ENCODE results near the gene RAB27B. TPM values are rescaled to one million over a fixed set of nuclear protein-coding genes. Genes with fewer than 3 reads are reported as not detected.

Gene RAB27B
- polyA plus RNA-seq, 6 donors from 2014 or later: 0.03 to 0.72 (median 0.36) TPM; not detected in 1

- no peaks in the 10 kb centered on the region for H3K27me3 Mint-ChIP-seq
- H3K4me1 Mint-ChIP-seq: no peaks in the 10 kb centered on the region
- H3K9me3 Mint-ChIP-seq: no peaks in the 10 kb centered on the region
- no peaks in the 10 kb centered on the region for H3K36me3 Mint-ChIP-seq
- H3K4me3 Mint-ChIP-seq: no peak overlapping the region
- no peak for ATAC-seq (ENCODE audit: low read depth in 2 of 2)
- no peak for DNase-seq
- no peak overlapping the region for H3K27ac Mint-ChIP-seq
These were observed 111.2 kb downstream of the RAB27B start for GRCh38 chr18:54939361-54939917.

- Mint-ChIP-seq H3K27me3 (no peaks in the 10 kb centered on the region), H3K9me3 (no peaks in the 10 kb centered on the region), H3K36me3 (no peaks in the 10 kb centered on the region), H3K27ac (no peak overlapping the region), H3K4me1 (peaks cover 0 to 14% (median 13%) of the 10 kb centered on the region in 3 donors), H3K4me3 (no peak overlapping the region)
- no peak for DNase-seq
- ATAC-seq (ENCODE audit: low read depth in 2 of 2): no peak
These were observed 113.9 kb downstream of the RAB27B start for GRCh38 chr18:54942144-54942543.

GRCh38 chr18:54942569-54942968, 114.3 kb downstream of the RAB27B start:
- Mint-ChIP-seq H3K27me3 (no peaks in the 10 kb centered on the region), H3K4me1 (peaks cover 0 to 14% (median 13%) of the 10 kb centered on the region in 3 donors), H3K4me3 (no peak overlapping the region), H3K36me3 (no peaks in the 10 kb centered on the region), H3K9me3 (no peaks in the 10 kb centered on the region), H3K27ac (no peak overlapping the region)
- ATAC-seq (ENCODE audit: low read depth in 2 of 2) (no peak), DNase-seq (no peak)

Other genes with a start within 250 kb of the RAB27B start
- not detected for gene DYNAP, start 237.2 kb upstream of the RAB27B start, polyA plus RNA-seq (ENCODE audit: low read depth in 6 of 6)
- gene CCDC68, start 131.0 kb downstream of the RAB27B start, polyA plus RNA-seq (ENCODE audit: low read depth in 6 of 6): not detected